Activated T-cell treated with anti-CD3 and anti-CD28 coated beads, Interleukin-2, amount 50 U/mL, for 4 hours (primary cell): Measurements from ENCODE around the gene DAB2IP. TPM values are rescaled to one million over a fixed set of nuclear protein-coding genes. Genes with fewer than 3 reads are reported as not detected.

Experiments
- ATAC-seq, 2 donors: fragments of 200-7000 bp; cut with Tn5 transposase; one replicate each; pipeline ENCODE4 v1.10.0; 2021
- DNase-seq: peaks from one replicate; pipeline ENCODE4 v3.0.0-alpha.2; 2020
- H3K27me3 Mint-ChIP-seq: one replicate; pipeline ENCODE4 v1.8.0; 2021; ENCODE audit warnings: low read depth, mixed read lengths
- H3K36me3 Mint-ChIP-seq: one replicate; pipeline ENCODE4 v1.8.0; 2022; ENCODE audit warnings: mixed read lengths; ENCODE audit not compliant: insufficient read depth
- H3K4me1 Mint-ChIP-seq: one replicate; pipeline ENCODE4 v1.8.0; 2021; ENCODE audit warnings: low read depth, mixed read lengths
- H3K4me3 Mint-ChIP-seq: one replicate; pipeline ENCODE4 v1.8.0; 2021; ENCODE audit warnings: mild to moderate bottlenecking, moderate library complexity, mixed read lengths
- H3K9me3 Mint-ChIP-seq: one replicate; pipeline ENCODE4 v1.8.0; 2021; ENCODE audit warnings: mixed read lengths
- total RNA-seq, 3 donors: library from RNA; stranded (reverse); gene quantifications; one replicate each; pipeline ENCODE4 v1.2.1, GENCODE V29; 2021

Gene DAB2IP
- total RNA-seq, 3 donors from 2014 or later, result 0.14 to 0.24 (median 0.18) TPM

GRCh38 chr9:121656941-121657470 is 5.6 kb downstream of the DAB2IP start:
- peaks cover 8% of the 10 kb centered on the region for H3K4me1 Mint-ChIP-seq
- ATAC-seq (no peak), DNase-seq (no peak)
- no peak overlapping the region for H3K4me3 Mint-ChIP-seq
- H3K36me3 Mint-ChIP-seq, result no peaks in the 10 kb centered on the region
- H3K27me3 Mint-ChIP-seq, result peaks cover 63% of the 10 kb centered on the region
- no peaks in the 10 kb centered on the region for H3K9me3 Mint-ChIP-seq

DNA sequence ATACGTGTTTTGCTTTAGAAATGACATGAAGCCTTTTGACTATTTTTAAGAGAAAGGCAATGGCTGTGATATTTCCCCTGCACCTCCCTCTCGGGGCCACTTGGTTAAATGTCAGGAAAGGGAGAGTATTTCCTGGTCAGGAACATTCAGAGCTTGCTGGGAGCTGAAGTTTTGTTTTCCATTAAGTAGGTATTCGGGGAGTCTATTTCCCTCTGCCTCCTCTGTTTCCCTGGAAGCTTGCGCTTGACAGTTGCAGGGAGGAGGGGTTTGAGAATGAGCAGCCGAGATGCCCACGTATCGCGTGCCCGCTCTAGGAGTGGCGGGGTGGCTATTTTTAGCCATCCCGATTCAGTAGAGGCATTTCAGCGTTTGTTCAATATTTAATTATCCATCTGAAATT is 6.7 kb downstream of the DAB2IP start:
- ATAC-seq, result no peak
- Mint-ChIP-seq H3K27me3 (peaks cover 60% of the 10 kb centered on the region), H3K9me3 (no peaks in the 10 kb centered on the region), H3K4me3 (no peak overlapping the region), H3K36me3 (no peaks in the 10 kb centered on the region), H3K4me1 (no peaks in the 10 kb centered on the region)
- DNase-seq, result no peak

- ATAC-seq (no peak), DNase-seq (no peak)
- Mint-ChIP-seq H3K27me3 (peaks cover 58% of the 10 kb centered on the region), H3K4me3 (no peak overlapping the region), H3K4me1 (no peaks in the 10 kb centered on the region), H3K36me3 (no peaks in the 10 kb centered on the region), H3K9me3 (no peaks in the 10 kb centered on the region)
Measured at GRCh38 chr9:121658591-121658990, 7.2 kb downstream of the DAB2IP start.

DNA sequence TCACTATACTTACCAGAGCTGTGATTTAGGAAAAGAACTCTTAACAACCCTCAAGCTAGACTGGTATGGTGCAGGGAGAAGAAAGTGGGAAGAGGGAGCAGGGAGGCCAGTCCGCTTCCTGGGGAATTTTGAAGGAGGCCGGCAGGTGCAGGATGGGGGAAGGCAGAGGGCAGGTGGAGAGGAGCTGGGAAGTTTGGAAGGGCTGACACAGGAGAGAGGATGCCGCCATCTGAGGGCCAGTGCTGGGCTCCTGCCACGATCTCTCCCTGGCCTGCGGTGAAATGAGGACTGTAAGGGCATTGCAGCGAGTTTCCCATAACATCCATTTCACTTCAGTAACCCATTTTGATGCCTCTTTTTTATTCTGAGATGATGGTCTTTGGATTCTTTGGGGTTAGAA is 8.9 kb downstream of the DAB2IP start:
- Mint-ChIP-seq H3K4me1 (no peaks in the 10 kb centered on the region), H3K9me3 (no peaks in the 10 kb centered on the region), H3K36me3 (no peaks in the 10 kb centered on the region), H3K27me3 (peaks cover 43% of the 10 kb centered on the region), H3K4me3 (no peak overlapping the region)
- DNase-seq (no peak), ATAC-seq (no peak)

GRCh38 chr9:121660876-121661275 is 9.4 kb downstream of the DAB2IP start:
- H3K9me3 Mint-ChIP-seq, result no peaks in the 10 kb centered on the region
- no peaks in the 10 kb centered on the region for H3K36me3 Mint-ChIP-seq
- ATAC-seq, result no peak
- no peak overlapping the region for H3K4me3 Mint-ChIP-seq
- DNase-seq, result no peak
- H3K4me1 Mint-ChIP-seq, result no peaks in the 10 kb centered on the region
- peaks cover 38% of the 10 kb centered on the region for H3K27me3 Mint-ChIP-seq

DNA sequence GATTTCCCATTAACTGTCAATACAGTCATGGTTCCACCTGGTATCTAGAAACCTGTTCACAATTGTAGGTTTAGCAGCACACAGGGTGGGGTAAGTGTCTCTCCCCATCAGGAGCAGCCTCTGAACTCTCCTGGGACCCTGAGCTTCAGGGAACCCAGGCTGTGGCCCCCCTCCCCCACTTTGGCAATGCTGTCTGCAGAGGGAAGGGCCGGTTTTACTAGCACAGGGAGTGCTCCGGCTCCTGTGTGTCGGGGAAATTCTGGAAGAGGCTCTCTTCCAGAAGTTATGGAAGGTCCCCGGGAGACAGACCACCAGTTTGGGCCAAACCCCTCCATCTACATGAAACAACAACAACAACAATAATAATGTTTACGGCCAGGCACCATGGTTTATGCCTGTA is 9.9 kb downstream of the DAB2IP start:
- Mint-ChIP-seq H3K4me1 (no peaks in the 10 kb centered on the region), H3K4me3 (no peak overlapping the region), H3K27me3 (peaks cover 38% of the 10 kb centered on the region), H3K36me3 (no peaks in the 10 kb centered on the region), H3K9me3 (no peaks in the 10 kb centered on the region)
- DNase-seq (no peak), ATAC-seq (no peak)

GRCh38 chr9:121662359-121662758 is 10.9 kb downstream of the DAB2IP start:
- no peaks in the 10 kb centered on the region for H3K4me1 Mint-ChIP-seq
- DNase-seq, result no peak
- no peak overlapping the region for H3K4me3 Mint-ChIP-seq
- peaks cover 34% of the 10 kb centered on the region for H3K27me3 Mint-ChIP-seq
- no peak for ATAC-seq
- H3K9me3 Mint-ChIP-seq, result no peaks in the 10 kb centered on the region
- H3K36me3 Mint-ChIP-seq, result no peaks in the 10 kb centered on the region

- H3K27me3 Mint-ChIP-seq, result peaks cover 27% of the 10 kb centered on the region
Measured at GRCh38 chr9:121662891-121663580, 11.6 kb downstream of the DAB2IP start.

DNA sequence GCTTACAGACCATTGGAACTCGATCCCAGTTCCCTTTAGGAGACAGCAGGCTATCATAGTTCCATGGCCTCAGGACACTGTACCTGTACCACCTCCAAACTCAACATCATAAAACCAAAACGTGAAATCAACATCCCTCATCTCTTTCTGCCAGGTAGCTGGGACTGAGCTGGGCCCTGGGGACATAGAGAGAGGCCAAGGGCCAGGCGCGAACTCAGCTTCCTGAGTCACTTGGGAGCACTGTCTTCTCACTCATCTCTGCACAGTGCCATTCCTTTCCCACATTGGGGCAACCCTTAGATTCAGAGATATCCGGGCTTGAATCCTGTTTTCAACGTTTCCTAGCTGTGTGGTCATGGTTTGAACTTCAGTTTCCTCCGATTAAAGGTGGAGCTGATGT is 12.2 kb downstream of the DAB2IP start:
- Mint-ChIP-seq H3K27me3 (peaks cover 25% of the 10 kb centered on the region), H3K4me3 (no peak overlapping the region), H3K36me3 (no peaks in the 10 kb centered on the region), H3K9me3 (no peaks in the 10 kb centered on the region), H3K4me1 (no peaks in the 10 kb centered on the region)
- ATAC-seq (no peak), DNase-seq (no peak)

More at GRCh38 chr9:121662891-121663580, 11.6 kb downstream of the DAB2IP start:
- no peaks in the 10 kb centered on the region for H3K4me1 Mint-ChIP-seq
- no peaks in the 10 kb centered on the region for H3K36me3 Mint-ChIP-seq
- H3K9me3 Mint-ChIP-seq, result no peaks in the 10 kb centered on the region
- no peak for ATAC-seq
- DNase-seq, result no peak
- H3K4me3 Mint-ChIP-seq, result no peak overlapping the region

- Mint-ChIP-seq H3K4me3 (no peak overlapping the region), H3K36me3 (no peaks in the 10 kb centered on the region), H3K9me3 (no peaks in the 10 kb centered on the region), H3K27me3 (peaks cover 22% of the 10 kb centered on the region), H3K4me1 (no peaks in the 10 kb centered on the region)
- ATAC-seq, result no peak
- DNase-seq, result no peak
Measured at GRCh38 chr9:121666294-121666693, 14.9 kb downstream of the DAB2IP start.

DNA sequence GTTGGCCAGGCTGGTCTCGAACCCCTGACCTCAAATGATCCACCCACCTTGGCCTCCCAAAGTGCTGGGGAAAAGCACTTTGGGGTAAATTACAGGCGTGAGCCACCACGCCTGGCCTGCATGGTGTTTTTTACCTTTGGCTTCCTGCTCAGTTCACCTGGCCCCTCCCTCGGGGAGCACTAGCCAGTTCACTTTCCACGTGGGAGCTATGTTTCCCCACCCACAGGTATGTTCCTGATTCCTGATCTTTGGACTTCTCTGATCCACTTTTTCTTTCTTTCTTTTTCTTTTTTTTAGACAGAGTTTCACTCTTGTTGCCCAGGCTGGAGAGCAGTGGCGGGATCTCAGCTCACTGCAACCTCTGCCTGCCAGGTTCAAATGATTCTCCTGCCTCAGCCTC is 15.8 kb downstream of the DAB2IP start:
- ATAC-seq (no peak), DNase-seq (no peak)
- no peaks in the 10 kb centered on the region for H3K4me1 Mint-ChIP-seq
- H3K4me3 Mint-ChIP-seq, result no peak overlapping the region
- H3K36me3 Mint-ChIP-seq, result no peaks in the 10 kb centered on the region
- peaks cover 20% of the 10 kb centered on the region for H3K27me3 Mint-ChIP-seq
- no peaks in the 10 kb centered on the region for H3K9me3 Mint-ChIP-seq

DNA sequence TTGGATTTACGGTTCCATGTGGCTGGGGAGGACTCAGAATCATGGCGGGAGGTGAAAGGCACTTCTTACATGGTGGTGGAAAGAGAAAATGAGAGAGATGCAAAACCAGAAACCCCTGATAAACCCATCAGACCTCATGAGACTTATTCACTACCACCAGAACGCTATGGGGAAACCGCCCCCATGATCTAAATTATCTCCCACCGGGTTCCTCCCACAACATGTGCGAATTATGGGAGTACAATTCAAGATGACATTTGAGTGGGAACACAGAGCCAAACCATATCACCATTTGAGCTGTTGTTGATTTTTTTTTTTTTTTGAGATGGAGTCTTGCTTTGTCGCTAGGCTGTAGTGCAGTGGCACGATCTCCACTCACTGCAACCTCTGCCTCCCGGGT is 16.5 kb downstream of the DAB2IP start:
- peaks cover 16% of the 10 kb centered on the region for H3K27me3 Mint-ChIP-seq
- DNase-seq (no peak), ATAC-seq (no peak)
- no peak overlapping the region for H3K4me3 Mint-ChIP-seq
- H3K4me1 Mint-ChIP-seq, result no peaks in the 10 kb centered on the region
- no peaks in the 10 kb centered on the region for H3K36me3 Mint-ChIP-seq
- no peaks in the 10 kb centered on the region for H3K9me3 Mint-ChIP-seq

DNA sequence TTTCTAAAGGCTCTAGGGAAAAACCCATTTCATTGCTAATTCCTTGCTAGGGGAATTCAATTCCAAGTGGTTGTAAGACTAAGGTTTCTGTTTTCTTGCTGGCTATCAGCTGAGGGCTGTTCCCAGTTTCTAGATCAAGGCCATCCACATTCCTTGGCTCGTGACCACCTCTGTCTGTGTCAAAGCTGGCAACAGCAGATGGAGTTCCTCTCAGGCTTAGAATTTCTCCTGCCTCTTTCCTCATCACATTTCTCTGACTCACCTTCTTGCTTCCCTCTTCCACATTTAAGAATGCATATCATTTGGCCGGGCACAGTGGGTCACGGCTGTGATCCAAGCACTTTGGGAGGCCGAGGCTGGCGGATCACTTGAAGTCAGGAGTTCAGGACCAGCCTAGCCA is 19.0 kb downstream of the DAB2IP start:
- Mint-ChIP-seq H3K27me3 (peaks cover 22% of the 10 kb centered on the region), H3K36me3 (no peaks in the 10 kb centered on the region), H3K4me3 (no peak overlapping the region), H3K9me3 (no peaks in the 10 kb centered on the region), H3K4me1 (no peaks in the 10 kb centered on the region)
- no peak for DNase-seq
- ATAC-seq, result no peak

GRCh38 chr9:121671612-121672155 is 20.2 kb downstream of the DAB2IP start:
- Mint-ChIP-seq H3K9me3 (no peaks in the 10 kb centered on the region), H3K4me3 (no peak overlapping the region), H3K4me1 (no peaks in the 10 kb centered on the region), H3K36me3 (no peaks in the 10 kb centered on the region), H3K27me3 (peaks cover 27% of the 10 kb centered on the region)
- ATAC-seq (no peak), DNase-seq (no peak)

GRCh38 chr9:121672213-121672612 is 20.8 kb downstream of the DAB2IP start:
- H3K4me3 Mint-ChIP-seq, result no peak overlapping the region
- H3K27me3 Mint-ChIP-seq, result peaks cover 27% of the 10 kb centered on the region
- DNase-seq (no peak), ATAC-seq (no peak)
- no peaks in the 10 kb centered on the region for H3K4me1 Mint-ChIP-seq
- H3K36me3 Mint-ChIP-seq, result no peaks in the 10 kb centered on the region
- no peaks in the 10 kb centered on the region for H3K9me3 Mint-ChIP-seq
